Muscle of back (tissue), 11 donors: ENCODE measurements around the gene SPTBN4. TPM values are rescaled to one million over a fixed set of nuclear protein-coding genes. Genes with fewer than 3 reads are reported as not detected.
"Not testable (repeated sequence)": the region's sequence is repeated elsewhere in the genome, so short reads cannot be mapped to it uniquely, and the experiment has no call there.

Experiments
- DNase-seq, 3 donors: peaks; one replicate each; pipeline versions ENCODE4 v3.0.0 to v3.0.0-alpha.2; 2013
- polyA plus RNA-seq, 10 donors: library from polyadenylated mRNA; unstranded; fragments of 120-200 nt; gene quantifications; one replicate each; pipeline ENCODE4 v1.2.1, GENCODE V29; 2013; ENCODE audit not compliant: insufficient read length in 10 of 10

Gene SPTBN4
- polyA plus RNA-seq, 10 donors: 0.25 to 0.81 (median 0.49) TPM

DNA sequence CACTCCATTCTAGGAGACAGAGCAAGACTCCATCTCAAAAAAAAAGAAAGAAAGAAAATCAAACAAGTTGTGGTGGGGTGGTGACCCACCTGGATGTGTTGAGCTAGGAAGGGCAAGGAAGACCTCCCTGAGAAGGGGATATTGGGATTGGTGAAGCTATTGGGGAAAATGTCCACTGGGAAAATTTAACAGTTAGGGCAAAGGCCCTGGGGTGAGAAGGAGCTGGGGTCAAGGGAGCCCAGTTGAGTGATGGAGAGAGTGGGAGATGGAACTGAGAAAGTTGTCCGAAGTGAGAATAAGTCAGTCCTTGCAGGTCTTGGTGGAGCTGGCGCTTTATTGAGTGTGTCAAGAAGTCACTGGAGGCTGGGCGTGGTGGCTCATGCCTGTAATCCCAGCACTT lies 28.5 kb upstream of the SPTBN4 start:
- no peak for DNase-seq

DNA sequence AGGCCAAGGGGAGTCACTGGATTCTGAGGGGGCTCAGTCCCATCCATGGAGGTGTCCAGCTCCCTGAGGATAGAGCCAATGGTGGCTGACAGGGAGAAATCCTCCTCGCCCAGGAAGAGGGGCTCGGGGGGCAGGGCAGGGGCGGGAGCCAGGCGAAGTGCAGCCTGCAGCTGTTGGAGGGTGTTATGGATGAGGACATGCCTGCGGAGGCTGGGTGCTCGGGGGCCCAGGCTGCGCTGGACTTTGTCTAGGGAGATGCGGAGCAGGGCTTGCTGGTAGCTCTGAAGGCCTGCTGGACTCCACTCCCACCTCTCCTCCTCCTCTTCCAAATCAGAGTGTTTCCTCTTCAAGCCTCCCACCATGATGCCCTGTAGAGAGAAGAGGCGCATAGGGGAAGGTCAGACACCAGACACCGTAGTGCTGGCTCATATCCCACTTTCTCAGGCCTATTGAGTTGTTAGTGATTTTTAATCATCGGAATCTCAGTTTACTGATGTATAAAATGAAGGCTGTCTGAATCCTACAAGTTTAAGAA lies 25.0 kb upstream of the SPTBN4 start:
- no peak for DNase-seq

DNA sequence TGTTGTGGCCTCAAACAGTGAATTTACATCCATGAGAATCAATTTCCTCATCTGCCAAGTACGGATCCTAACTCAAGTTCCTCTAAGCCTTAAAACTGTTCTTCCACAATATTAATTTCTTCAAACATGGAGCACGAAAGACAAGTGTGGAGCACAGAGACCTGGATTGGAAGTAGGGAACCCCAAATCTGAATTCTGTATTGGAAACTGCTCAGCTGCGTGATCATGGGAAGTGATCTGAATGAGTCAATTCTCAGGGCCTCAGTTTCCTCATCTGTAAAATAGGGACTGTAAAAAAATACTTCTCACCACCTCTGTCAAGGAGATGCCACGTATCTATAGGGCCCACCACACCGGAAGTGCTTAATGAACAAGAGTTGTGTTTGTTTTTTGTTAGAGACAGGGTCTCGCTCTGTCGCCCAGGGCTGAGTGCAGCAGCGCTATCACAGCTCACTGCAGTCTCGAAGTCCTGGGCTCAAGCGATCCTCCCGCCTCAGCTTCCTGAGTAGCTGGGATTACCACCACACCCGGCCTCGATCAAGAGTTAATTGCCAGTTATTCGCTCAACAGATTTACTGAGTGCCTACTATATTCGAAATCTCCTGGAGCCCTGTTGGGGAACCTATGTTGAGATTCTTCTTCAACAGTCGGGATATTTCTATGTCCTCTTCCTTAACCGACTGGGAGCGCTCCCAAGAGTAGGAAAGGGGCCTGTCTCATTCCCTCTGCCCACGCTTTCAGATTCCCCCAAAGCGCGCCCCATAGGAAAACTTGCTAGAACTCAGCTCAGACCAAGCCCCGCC lies 24.3 kb upstream of the SPTBN4 start:
- DNase-seq: no peak

DNA sequence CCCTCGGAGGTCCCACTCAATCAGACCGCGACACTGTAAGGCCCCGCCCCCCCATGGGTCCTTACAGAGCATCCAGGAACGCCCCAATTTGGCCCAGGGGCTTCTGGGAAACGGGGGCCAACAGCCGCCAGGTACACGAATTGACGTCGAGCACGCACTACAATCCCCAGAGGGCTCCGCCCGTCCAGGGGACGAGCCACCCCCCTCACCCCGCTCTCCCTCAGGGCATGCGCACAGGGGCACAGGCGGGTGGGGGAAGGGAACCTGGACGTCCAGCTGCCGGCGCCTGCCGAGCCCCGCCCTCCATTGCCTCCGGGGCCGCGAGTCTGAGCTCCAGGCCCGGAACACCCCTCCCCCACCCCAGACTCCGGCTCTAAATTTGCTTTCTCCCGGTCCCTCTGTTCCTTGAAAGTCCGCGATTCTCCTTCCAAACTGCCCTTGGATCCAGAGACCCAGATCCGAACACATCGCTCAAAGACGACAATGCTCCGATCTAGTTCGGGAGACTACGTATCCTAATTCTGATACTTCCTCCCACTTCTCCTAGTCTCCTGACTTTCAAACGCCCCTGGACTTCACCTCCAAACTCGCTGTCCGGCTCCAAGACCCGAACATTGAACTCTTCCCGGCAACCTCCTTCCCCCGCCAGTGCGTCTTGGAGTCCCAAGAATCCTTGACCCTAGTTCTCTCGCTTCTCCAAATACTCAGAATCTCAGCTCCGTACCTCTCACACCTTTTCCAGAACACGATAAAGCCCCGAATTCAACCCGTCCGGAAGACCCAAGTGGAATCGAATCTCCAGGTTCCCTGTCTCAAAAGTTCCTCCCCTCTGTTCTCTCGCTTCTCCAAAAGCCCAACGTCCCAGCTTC lies 23.4 kb upstream of the SPTBN4 start:
- peak; percentile 99 to 100 (median 100) for DNase-seq

DNA sequence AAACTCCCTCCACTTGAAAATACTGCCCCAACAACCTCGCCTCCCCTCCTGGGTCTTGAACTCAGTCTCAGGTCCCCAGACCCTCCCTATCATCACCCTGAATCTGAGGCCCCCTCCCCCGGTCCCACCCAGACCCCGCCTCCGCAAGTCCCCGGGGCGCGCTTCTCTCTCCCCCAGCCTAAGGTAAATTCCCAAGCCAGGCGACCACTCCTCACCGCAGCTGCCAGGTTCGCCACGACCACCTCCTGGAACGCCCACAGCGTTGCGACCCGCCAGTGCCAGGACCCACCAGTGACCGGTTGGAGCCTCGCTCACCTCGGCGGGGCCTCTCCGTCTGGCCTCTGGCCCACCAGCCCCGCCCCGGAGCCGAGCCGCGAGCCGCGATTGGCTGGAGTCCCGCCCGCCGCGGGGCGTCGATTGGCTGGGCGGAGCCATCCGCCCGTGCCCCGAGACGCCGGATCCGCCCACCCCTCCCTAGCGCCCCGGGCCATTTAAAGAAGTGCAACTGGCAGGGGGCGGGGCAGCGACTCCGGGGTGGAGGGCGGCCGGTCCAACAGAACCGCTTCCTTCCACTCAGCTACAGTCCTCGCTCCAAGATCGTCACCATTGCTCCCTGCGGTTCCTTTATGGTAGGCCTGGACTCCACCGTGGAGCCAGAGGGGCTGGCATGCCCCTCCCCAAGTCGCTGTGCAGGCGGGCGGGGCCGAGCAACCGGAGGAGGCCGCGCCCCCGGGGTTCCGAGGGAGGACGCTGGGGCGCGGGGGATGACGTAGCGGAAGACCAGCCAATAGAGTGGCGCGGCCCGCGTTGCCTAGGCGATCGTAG lies 22.6 kb upstream of the SPTBN4 start, which contains the start of gene SERTAD3:
Gene SERTAD3, minus strand, starts transcription at position 336 of the 825 bp plus-strand sequence. CDS start 2,255 bp downstream, outside the sequence.
- peak; percentile 97 to 100 (median 97) for DNase-seq

DNA sequence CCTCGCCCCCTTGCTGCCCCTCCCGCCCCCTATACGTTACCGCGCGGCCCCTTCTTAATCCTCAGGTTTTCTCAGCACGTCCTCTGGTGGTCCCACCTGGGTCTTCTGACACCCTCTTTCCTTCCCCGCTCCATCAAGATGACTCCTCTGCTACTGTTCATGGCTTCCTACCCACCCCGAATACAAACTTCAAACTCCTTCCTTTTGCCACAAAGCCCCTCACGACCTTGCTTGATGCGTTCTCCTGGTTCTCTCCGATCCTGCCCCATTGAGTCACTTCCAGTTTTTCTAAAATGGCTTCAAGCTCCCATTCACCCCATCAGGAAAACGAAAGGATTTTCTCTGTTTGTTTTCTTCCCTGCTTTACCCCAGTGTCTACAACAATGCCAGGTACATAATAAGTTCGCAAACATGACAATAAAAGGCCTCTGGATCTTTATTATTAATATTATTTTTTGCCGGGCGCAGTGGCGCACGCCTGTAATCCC lies 21.9 kb upstream of the SPTBN4 start:
- DNase-seq: no peak

DNA sequence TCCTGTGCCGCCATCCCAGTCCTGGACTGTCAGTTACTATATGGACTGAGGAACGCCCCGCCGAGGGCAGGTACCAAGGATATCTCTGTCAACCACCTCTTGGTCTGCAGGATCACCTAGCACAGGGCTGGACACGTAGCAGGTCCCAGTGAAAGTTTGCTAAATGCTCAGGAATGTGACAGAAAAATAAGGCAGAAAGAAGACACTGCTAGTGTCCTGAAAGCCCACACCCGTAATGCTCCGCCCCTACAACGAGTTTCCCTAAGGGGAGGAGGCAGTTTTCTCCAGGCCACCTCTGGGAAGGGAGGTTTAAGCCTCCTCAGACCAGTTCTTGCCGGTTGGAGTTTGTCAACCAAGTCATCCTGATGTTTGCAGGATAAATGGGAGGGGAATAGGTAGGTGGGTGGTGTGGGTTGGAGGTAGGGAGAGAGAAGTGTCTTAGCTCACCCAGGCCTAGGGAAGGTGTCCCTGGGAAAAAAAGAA lies 21.0 kb upstream of the SPTBN4 start:
- no peak for DNase-seq

DNA sequence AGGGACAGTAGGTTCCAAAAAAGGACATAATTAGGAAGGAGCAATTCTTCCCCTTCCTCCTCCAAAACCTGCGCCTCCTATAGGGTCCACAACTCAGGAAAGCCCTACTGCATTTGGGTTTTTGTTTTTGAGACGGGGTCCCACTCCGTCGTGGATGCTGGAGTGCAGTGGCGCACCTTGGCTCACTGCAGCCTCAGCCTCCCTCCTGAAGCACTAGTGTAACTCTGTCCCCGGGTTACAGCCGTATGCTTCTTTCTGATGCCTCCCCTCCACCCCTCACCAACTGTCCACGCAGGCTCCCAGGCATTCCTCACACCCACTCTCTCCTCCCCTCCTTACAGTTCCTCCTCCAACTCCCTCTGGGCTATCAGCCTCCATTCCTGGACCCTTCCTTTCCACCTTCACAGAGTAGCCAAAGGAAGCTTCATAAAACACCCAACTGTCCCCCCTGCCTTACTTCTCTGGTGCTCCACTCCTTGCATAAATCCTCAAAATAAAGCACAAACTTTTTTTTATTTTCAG lies 20.5 kb upstream of the SPTBN4 start:
- DNase-seq: no peak

DNA sequence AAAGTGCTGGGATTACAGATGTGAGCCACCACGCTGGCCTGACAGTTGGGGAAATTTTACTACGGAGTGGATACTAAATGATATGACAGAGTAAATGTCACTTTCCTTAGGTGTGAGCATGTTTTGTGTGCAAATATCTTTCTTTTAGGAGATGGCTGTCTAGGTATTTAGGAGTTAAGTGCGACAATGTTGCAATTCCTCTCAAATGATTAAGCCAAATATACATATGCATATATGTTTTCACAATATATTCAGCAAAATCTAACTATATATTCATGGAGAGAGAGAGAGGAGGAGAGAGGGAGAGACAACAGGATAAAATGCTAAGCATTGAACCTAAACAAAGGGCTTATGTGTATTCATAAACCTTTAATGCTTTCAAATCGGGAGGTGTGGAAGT lies 17.3 kb upstream of the SPTBN4 start:
- DNase-seq: no peak

DNA sequence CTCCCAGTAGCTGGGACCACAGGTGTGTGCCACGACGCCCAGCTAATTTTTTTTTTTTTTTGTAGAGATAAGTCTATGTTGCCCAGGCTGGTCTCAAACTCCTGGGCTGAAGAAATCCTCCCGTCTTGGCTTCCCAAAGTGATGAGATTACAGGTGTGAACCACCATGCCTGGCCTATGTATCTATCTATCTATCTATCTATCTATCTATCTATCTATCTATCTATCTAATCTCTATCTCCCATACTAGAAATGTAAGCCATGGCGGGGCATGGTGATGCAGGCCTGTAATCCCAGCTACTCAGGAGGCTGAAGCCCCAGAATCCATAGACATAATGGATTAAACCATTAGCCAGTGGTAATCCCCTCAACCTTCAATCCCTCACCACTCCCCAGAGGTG lies 16.1 kb upstream of the SPTBN4 start:
- DNase-seq: no peak

DNA sequence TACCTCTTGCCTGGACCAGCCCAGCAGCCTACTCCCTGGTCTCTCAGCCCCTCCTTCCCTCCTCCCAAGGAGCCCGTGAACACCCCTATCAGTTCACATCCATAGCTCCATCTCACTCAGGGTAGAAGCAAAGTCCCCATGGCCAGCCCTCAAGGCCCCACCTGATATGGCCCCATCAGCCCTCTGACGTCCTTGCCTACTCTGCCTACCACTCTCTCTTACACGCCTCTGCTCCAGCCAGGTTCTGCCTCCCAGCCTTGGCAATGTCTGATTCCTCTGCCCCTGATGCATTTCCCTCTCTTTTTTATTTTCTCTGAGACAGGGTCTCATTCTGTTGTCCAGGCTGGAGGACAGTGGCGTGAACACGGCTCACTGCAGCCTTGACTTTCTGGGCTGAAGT lies 14.8 kb upstream of the SPTBN4 start:
- no peak for DNase-seq

DNA sequence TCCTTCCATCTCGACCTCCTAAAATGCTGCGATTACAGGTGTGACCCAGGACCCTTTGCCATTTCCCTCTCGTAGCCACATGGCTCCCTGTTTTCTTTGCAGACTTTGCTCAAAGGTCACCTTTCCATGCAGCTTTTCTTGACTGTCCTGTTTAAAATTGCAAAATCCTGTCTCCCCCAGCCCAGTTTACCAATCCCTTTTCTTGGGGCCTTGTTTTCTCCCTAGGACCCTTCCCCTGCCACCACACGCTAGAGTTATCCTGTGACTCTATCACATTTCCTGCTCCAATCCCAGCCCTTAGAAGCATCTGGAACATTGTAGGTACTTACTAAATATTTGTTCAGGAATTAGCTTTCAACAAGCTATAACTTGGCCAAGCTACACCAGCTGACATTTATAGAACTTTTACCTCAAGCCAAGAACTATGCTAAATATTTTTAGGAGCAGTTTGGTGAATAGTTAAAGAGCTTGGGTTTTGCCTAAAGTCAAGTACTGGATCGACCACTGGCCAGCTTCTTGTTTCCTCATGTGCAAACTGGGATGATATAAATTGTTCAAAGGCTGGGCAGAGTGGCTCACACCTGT lies 13.6 kb upstream of the SPTBN4 start:
- DNase-seq: no peak

DNA sequence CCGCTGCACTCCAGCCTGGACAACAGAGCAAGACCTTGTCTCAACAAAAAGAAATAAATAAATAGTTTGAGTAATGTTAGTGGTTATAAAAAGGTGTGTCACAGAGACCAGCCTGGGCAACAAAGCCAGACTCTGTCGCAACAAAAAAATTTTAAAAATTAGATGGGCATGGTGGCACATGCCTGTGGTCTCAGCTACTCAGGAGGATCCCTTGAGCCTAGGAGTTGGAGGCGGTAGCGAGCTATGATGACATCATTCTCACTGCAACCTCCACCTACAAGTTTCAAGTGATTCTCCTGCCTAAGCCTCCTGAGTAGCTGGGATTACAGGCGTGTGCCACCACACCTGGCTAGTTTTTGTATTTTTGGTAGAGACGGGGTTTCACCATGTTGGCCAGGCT lies 12.9 kb upstream of the SPTBN4 start:
- not testable (repeated sequence) for DNase-seq

DNA sequence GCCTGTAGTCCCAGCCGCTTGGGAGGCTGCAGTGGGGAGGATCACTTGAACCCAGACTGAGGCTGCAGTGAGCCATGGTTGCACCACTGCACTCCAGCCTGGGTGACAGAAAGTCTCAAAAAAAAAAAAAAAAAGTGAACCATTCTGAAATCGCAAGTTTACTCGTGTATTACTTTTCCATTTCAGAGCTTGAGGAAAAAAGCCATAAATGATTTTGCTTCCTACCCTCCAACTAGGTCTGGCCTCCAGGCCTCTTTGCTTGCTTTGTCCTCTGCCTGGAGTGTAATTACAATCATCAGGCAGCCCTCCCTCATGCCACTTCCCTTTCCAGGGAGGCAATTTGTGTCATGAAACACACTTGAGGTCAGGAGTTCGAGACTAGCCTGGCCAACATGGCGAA lies 9.8 kb upstream of the SPTBN4 start:
- no peak for DNase-seq

DNA sequence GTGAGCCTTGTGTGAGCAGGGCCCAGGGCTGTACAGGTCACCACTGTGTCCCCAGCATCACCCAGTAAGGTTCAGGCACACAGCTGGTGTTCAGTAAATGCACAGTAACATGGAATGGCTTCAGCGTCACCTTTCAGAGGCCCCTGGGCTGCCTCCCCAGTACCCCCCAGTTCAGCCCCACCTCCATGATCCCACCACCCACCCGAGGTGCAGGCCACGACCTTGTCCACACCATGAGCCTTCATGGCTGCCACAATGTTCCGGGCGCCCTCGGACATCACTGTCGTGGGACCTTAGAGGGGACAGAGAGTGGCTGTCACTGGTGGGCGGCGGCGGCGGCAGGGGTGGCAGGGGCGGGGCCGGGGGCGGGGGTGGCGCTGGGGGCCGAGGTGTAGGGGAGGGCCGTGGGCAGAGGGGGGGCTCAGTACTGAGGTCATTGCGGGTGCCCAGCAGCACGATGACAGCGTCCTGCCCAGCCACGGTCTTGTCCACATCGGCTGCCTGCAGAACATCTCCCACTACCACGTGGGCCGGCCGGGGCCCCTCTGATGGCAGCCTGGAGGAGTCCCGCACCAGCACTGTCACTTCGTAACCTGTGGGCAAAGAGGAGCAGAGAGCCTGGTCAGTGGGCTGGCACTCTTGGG lies 8.7 kb upstream of the SPTBN4 start:
- DNase-seq: no peak

DNA sequence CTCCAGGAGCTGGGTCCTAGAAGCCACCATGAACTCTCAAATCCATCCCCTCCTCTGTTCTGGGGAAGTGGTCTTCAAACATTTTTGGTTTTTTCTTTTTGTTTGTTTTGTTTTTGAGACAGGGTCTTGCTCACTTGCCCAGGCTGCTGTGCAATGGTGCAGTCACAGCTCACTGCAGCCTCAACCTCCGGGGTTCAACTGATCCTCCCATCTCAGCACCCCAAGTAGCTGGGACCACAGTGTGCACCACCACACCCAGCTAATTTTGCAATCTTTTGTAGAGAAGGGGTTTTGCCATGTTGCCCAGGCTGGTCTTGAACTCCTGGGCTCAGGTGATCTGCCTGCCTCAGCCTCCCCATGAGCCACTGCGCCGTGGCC lies 8.2 kb upstream of the SPTBN4 start:
- no peak for DNase-seq

DNA sequence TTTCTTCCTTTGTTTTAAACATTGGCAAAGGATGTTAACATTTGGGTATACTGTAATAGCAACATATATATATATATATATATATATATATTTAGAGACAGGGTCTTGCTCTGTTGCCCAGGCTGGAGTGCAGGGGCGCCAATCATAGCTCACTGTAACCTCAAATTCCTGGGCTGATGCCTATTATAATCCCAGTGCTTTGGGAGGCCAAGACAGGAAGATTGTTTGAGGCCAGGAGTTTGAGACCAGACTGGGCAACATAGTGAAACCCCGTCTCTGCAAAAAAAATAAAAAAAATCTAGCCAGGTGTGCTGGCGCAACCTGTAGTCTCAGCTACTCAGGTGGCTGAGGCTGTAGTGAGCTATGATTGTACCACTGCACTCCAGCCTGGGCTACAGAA lies 6.6 kb upstream of the SPTBN4 start:
- no peak for DNase-seq

DNA sequence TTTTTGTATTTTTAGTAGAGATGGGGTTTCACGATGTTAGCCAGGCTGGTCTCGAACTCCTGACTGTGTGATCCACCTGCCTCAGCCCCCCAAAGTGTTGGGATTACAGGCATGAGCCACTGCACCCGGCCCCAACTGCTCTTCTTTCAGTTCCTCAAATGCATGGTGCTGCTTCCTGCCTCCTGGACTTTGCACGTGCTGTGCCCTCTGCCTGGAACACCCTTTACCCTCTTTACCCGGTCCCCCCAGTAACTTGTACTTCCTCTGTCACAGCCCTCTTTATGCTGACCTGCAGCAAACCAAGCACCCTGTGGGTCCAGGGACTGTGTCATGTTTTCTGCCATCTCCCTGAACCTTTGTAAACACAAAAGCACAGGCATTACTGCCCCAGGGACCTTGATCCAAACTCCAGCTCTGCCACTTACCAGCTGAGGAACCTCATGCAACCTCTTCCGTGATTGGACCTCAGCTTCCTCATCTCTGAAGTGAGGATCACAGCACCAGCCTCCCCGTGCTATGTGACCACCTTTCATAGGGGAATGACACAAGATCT lies 5.1 kb upstream of the SPTBN4 start:
- peak in 1 of 3 donors; percentile 41 for DNase-seq

DNA sequence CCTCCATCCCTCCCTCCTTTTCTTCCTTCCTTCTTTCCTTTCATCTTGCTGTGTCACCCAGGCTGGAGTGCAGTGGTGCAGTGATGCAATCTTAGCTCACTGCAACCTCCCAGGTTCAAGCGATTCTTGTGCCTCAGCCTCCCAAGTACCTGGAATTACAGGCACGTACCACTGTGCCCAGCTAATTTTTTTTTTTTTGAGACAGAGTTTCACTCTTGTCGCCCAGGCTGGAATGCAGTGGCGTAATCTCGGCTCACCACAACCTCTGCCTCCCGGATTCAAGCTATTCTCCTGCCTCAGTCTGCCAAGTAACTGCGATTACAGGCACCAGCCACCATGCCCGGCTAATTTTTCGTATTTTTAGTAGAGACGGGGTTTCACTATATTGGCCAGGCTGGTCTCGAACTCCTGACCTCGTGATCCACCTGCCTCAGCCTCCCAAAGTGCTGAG lies 3.2 kb upstream of the SPTBN4 start:
- not testable (repeated sequence) for DNase-seq
